Measurements from ENCODE around the gene FXYD6.

- TF ChIP-seq CTCF (conservative IDR thresholded peaks at IDR 0.05; ENCODE audit: low read length) (peak; percentile 52; the same call in 1 of the 2 replicates), EZH2phosphoT487 (IDR thresholded peaks at IDR 0.05; ENCODE audit: borderline replicate concordance, low read depth, low read length) (no peak)
These were observed 58.2 kb downstream of the FXYD6 start for GRCh38 chr11:117818041-117818873.

Data from OCI-LY7 (cell line).